Measurements from ENCODE around the gene PTTG1IP.

DNA sequence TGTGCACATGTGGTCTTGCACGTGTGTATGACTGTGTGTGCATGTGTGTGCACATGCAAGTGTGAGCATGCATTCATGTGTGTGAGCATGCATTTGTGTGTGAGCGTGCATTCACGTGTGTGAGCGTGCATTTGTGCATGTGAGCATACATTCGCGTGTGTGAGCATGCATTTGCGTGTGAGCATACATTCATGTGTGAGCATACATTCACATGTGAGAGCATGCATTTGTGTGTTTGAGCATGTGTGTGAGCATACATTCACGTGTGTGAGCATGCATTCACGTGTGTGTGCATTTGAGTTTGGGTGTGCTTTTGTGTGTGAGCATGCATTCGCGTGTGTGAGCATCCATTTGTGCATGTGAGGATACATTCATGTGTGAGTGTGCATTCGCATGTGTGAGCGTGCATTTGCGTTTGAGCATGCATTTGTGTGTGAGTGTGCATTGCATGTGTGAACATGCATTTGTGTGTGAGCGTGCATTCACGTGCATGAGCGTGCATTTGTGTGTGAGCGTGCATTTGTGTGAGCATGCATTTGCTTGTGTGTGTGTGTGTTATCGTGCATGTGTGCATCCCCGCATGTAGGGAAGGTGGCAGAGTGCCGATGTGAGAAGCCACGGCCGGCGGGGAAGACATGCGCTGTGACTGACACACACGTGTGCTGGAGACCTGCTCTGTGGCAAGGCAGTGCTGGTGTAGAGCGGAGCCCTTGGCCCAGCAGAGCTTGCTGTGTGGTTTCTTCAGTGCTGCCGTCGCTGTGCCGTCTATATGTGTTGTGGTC lies 29.0 kb upstream of the PTTG1IP start:
- TF ChIP-seq, protein P1, sequence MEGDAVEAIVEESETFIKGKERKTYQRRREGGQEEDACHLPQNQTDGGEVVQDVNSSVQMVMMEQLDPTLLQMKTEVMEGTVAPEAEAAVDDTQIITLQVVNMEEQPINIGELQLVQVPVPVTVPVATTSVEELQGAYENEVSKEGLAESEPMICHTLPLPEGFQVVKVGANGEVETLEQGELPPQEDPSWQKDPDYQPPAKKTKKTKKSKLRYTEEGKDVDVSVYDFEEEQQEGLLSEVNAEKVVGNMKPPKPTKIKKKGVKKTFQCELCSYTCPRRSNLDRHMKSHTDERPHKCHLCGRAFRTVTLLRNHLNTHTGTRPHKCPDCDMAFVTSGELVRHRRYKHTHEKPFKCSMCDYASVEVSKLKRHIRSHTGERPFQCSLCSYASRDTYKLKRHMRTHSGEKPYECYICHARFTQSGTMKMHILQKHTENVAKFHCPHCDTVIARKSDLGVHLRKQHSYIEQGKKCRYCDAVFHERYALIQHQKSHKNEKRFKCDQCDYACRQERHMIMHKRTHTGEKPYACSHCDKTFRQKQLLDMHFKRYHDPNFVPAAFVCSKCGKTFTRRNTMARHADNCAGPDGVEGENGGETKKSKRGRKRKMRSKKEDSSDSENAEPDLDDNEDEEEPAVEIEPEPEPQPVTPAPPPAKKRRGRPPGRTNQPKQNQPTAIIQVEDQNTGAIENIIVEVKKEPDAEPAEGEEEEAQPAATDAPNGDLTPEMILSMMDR (IDR thresholded peaks at IDR 0.05): no peak
- TF ChIP-seq POLR2A (IDR thresholded peaks at IDR 0.05): no peak

Data from uterus (tissue), 2 donors.